ENCODE measurements around the gene PTGR1. TPM values are rescaled to one million over a fixed set of nuclear protein-coding genes. Genes with fewer than 3 reads are reported as not detected.
"Not testable (repeated sequence)": the region's sequence is repeated elsewhere in the genome, so short reads cannot be mapped to it uniquely, and the experiment has no call there.

The PTGR1 gene
- total and polyA plus RNA-seq, 2 donors from 2014 or later, result 75.1 to 285 TPM

GRCh38 chr9:111627260-111627963, 28.0 kb upstream of the PTGR1 start:
- TF ChIP-seq CTCF (IDR thresholded peaks at IDR 0.05; ENCODE audit: borderline replicate concordance, extremely low read depth, insufficient read depth), result no peak
- Histone ChIP-seq H3K4me1 (ENCODE audit: control insufficient read depth in 2 of 3, insufficient read depth in 2 of 3, low read depth in 1 of 3, low read length in 3 of 3) (peaks cover 0 to 8% (median 0%) of the 10 kb centered on the region in 3 donors), H3K4me3 (ENCODE audit: low read length in 3 of 3) (peak overlapping the region in 1 of 3 donors; percentile 39), H3K9me3 (ENCODE audit: control insufficient read depth in 2 of 3, insufficient read depth in 1 of 3, low read length in 3 of 3) (no peaks in the 10 kb centered on the region), H3K27ac (ENCODE audit: low read depth in 2 of 2, low read length in 2 of 2) (peak overlapping the region; percentile 71 to 76), H3K27me3 (ENCODE audit: control insufficient read depth, insufficient read depth, low read length) (no peaks in the 10 kb centered on the region), H3K9ac (ENCODE audit: low read length in 3 of 3) (no peak overlapping the region), H3K36me3 (ENCODE audit: control insufficient read depth in 2 of 3, insufficient read depth in 3 of 3, low read length in 3 of 3) (peaks cover 0 to 3% (median 0%) of the 10 kb centered on the region in 3 donors)
- DNase-seq, result no peak
- intact Hi-C loops (cut with DNase I), result no loop called here
- FAIRE-seq, result no peak

DNA sequence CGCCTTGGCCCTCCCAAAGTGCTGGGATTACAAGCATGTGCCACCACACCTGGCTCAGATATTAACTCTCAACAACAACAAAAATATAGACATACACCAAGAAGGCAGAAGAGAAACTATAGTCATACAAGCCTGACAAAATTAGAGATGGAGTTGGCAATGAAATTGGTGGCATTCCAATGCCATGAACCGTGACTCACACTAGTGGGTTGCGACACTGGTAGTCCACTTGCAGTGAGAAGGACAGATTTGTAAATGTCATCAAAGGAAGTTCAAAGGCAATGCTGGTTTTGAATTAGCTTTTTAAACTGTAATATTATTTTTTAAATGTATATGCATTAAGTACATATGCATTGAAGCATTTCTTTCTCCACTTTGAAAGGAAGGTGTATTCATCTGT, 23.2 kb upstream of the PTGR1 start:
- Histone ChIP-seq H3K27ac (ENCODE audit: low read depth in 2 of 2, low read length in 2 of 2) (no peak overlapping the region), H3K9me3 (ENCODE audit: control insufficient read depth in 2 of 3, insufficient read depth in 1 of 3, low read length in 3 of 3) (no peaks in the 10 kb centered on the region), H3K27me3 (ENCODE audit: control insufficient read depth, insufficient read depth, low read length) (no peaks in the 10 kb centered on the region), H3K36me3 (ENCODE audit: control insufficient read depth in 2 of 3, insufficient read depth in 3 of 3, low read length in 3 of 3) (no peaks in the 10 kb centered on the region), H3K4me3 (ENCODE audit: low read length in 3 of 3) (no peak overlapping the region), H3K4me1 (ENCODE audit: control insufficient read depth in 2 of 3, insufficient read depth in 2 of 3, low read depth in 1 of 3, low read length in 3 of 3) (peaks cover 0 to 5% (median 2%) of the 10 kb centered on the region in 3 donors), H3K9ac (ENCODE audit: low read length in 3 of 3) (no peak overlapping the region)
- intact Hi-C loops (cut with DNase I), result no loop called here
- DNase-seq (peak in 1 of 5 donors; percentile 38), FAIRE-seq (peak; percentile 46)
- TF ChIP-seq CTCF (IDR thresholded peaks at IDR 0.05; ENCODE audit: borderline replicate concordance, extremely low read depth, insufficient read depth), result no peak

GRCh38 chr9:111621895-111622480, 22.5 kb upstream of the PTGR1 start:
- H3K4me1 ChIP-seq (ENCODE audit: control insufficient read depth in 2 of 3, insufficient read depth in 2 of 3, low read depth in 1 of 3, low read length in 3 of 3), result peaks cover 0 to 5% (median 2%) of the 10 kb centered on the region in 3 donors
- intact Hi-C loops (cut with DNase I), result no loop called here
- H3K36me3 ChIP-seq (ENCODE audit: control insufficient read depth in 2 of 3, insufficient read depth in 3 of 3, low read length in 3 of 3), result no peaks in the 10 kb centered on the region
- H3K27ac ChIP-seq (ENCODE audit: low read depth in 2 of 2, low read length in 2 of 2), result no peak overlapping the region
- FAIRE-seq (no peak), DNase-seq (peak in 1 of 5 donors; percentile 59)
- no peak overlapping the region for H3K9ac ChIP-seq (ENCODE audit: low read length in 3 of 3)
- H3K4me3 ChIP-seq (ENCODE audit: low read length in 3 of 3), result no peak overlapping the region
- H3K27me3 ChIP-seq (ENCODE audit: control insufficient read depth, insufficient read depth, low read length), result no peaks in the 10 kb centered on the region
- peak; percentile 71 for TF ChIP-seq CTCF (IDR thresholded peaks at IDR 0.05; ENCODE audit: borderline replicate concordance, extremely low read depth, insufficient read depth)
- no peaks in the 10 kb centered on the region for H3K9me3 ChIP-seq (ENCODE audit: control insufficient read depth in 2 of 3, insufficient read depth in 1 of 3, low read length in 3 of 3)

DNA sequence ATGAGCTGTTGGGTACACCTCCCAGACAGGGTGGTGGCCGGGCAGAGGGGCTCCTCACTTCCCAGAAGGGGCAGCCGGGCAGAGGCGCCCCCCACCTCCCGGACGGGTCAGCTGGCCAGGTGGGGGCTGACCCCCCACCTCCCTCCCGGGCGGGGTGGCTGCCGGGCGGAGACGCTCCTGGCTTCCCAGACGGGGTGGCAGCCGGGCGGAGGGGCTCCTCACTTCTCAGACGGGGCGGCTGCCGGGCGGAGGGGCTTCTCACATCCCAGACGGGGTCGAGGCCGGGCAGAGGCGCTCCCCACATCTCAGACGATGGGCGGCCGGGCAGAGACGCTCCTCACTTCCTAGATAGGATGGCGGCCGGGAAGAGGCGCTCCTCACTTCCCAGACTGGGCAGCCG, 17.9 kb upstream of the PTGR1 start:
- H3K9me3 ChIP-seq (ENCODE audit: control insufficient read depth in 2 of 3, insufficient read depth in 1 of 3, low read length in 3 of 3); DNase-seq; H3K36me3 ChIP-seq (ENCODE audit: control insufficient read depth in 2 of 3, insufficient read depth in 3 of 3, low read length in 3 of 3); intact Hi-C loops (cut with DNase I); H3K27me3 ChIP-seq (ENCODE audit: control insufficient read depth, insufficient read depth, low read length); FAIRE-seq; H3K4me3 ChIP-seq (ENCODE audit: low read length in 3 of 3); H3K27ac ChIP-seq (ENCODE audit: low read depth in 2 of 2, low read length in 2 of 2); H3K9ac ChIP-seq (ENCODE audit: low read length in 3 of 3): not testable (repeated sequence)
- peaks cover 0 to 13% (median 5%) of the 10 kb centered on the region in 3 donors for H3K4me1 ChIP-seq (ENCODE audit: control insufficient read depth in 2 of 3, insufficient read depth in 2 of 3, low read depth in 1 of 3, low read length in 3 of 3)
